PC-9 (cell line): ENCODE measurements around the gene CCT2.

Experiments used
- EZH2 ChIP-seq: fragments of 200-600 bp; sonication (generic); IDR thresholded peaks from 2 replicates; pipeline ENCODE4 v1.8.0; 2017; ENCODE audit warnings: antibody characterized with exemption, low read depth
- TF ChIP-seq, protein P1 (sequence below): fragments of 200-600 bp; sonication (generic); conservative IDR thresholded peaks from 2 replicates; pipeline ENCODE4 v1.6.1; 2017; ENCODE audit warnings: mixed run types, antibody characterized with exemption, mild to moderate bottlenecking, moderate library complexity

DNA sequence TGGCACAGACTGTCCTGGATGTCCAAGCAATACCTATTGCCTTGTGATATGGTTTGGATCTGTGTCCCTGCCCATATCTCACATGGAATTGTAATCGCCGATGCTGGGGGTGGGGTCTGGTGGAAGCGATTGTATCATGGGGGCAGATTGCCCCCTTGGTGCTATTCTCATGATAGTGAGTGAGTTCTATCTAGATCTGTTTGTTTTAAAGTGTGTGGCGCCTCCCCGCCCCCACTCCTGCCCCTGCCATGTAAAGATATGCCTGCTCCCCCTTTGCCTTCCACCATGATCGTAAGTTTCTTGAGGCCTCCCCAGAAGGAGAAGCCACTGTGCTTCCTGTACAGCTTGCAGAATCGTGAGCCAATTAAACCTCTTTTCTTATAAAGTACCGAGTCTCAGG lies 42.2 kb downstream of the CCT2 start:
- TF ChIP-seq, protein P1, sequence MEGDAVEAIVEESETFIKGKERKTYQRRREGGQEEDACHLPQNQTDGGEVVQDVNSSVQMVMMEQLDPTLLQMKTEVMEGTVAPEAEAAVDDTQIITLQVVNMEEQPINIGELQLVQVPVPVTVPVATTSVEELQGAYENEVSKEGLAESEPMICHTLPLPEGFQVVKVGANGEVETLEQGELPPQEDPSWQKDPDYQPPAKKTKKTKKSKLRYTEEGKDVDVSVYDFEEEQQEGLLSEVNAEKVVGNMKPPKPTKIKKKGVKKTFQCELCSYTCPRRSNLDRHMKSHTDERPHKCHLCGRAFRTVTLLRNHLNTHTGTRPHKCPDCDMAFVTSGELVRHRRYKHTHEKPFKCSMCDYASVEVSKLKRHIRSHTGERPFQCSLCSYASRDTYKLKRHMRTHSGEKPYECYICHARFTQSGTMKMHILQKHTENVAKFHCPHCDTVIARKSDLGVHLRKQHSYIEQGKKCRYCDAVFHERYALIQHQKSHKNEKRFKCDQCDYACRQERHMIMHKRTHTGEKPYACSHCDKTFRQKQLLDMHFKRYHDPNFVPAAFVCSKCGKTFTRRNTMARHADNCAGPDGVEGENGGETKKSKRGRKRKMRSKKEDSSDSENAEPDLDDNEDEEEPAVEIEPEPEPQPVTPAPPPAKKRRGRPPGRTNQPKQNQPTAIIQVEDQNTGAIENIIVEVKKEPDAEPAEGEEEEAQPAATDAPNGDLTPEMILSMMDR, result no peak
- no peak for TF ChIP-seq EZH2
